NCI-H2227 (cell line): ENCODE data around the gene KCTD21.

ENCODE experiments used
- DNase-seq: peaks from one replicate; lab custom pipeline; 2025; ENCODE audit not compliant: unreplicated experiment; lab: John Stamatoyannopoulos, UW

The KCTD21 gene

DNA sequence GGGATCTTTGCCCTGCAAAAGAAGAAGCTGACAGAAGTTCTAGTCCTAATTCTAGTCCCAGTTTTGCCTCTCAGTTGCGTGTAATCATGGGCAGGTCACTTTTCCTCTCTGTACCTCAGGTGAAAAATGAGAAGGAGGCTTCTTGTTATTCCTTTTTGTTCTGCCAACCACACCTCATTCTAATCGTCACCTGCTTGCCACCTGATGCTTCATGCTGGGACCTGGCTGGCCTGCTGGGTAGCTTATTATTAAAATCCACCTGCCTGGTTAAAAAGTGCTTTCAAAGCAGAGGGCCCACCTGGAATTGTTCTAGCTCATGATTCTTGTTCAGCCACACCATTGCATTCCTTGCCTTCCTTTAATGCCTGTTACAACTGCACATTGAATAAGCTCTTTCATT, 40.6 kb downstream of the KCTD21 start:
- DNase-seq, result no peak

DNA sequence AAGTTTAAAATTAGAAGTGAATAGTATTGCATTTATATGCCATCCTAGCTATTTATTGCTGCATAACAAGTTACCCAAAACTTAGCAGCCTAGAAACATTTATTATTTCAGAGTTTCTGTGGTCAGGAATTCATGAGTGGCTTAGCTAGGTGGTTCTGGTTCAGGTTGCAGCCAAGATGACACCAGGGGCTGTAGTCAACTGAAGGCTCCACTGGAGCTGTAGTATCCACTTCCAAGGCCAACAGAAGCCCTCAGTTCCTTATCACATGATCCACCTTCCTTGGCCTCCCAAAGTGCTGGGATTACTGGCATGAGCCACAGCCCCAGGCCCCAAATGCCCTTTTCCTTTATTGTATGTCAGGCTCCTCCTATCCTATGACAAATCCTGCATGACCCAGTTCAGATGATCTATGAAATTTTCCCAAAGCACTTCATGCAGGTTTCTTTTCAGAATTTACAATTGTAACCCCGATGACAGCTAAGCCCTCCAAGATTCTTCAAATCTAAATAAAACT, 42.9 kb downstream of the KCTD21 start:
- DNase-seq, result no peak

GRCh38 chr11:78140392-78141077, 47.9 kb downstream of the KCTD21 start:
- no peak for DNase-seq

DNA sequence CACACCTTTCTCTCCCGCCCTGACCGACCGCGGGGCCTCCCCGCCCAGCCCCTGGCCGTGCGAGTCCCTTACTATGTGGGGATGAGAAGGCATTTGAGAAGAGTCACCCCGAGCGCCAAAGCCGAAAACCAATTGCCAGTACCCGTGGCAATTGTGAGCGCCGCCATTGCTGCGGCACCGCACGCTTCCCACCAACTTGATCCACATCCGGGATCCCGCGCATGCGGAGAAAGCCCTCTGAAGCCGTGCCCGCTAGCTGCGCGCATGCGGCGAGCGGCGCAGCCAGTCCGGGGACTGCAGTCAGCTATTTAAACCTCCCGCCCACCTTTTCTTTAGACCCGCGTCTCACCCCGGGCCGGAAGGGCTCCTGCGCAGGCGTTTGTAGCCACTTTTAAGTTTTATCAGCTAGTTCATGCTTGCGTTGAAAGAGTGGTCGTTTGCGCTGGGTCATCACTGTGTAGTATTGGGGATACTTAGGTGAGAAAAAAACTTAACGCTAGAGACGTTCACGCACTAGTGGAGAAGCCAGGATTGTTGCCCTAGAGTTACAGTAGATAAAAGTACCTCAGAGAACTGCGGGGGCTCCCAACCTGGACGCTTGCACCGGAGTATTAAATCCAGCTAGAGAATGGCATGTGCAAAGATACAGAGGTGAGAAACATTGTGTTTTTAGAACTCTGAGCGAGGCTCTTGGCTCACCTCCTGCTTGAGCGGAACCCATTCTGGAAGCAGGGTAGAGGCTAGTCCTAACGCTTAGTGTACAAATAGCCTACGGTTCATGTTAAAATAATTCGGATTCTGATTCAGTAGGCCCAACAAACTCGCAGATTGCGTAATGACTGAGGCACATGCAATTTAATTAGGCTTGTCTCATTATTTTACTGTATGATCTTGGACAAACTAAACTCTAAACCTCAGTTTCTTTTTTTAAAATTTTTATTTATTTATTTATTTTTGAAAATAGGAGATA, 48.7 kb downstream of the KCTD21 start, which contains the start of gene ALG8:
ALG8 (minus strand) TSS at position 205 of the 970 bp plus-strand sequence; CDS start at position 167, 38 bp downstream.
- peak; percentile 97 for DNase-seq

GRCh38 chr11:78138694-78139421, 49.6 kb downstream of the KCTD21 start:
- DNase-seq, result peak; percentile 59

DNA sequence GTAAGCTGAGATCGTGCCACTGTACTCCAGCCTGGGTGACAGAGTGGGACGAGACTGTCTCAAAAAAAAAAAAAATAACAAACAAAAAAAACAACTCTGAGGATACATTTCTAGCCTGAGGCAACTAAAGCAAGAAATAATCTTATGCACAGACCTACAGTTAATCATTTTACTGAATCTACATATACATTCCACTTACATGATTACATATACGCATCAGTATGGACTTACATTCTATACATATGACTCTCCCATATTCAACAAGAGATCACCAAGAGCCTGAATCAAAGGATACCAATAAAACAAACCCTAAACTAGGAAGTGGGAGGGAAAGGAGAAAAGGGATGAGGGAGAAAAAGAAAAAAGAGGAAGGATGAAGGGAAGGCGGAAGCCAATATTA, 50.1 kb downstream of the KCTD21 start:
- DNase-seq, result no peak

DNA sequence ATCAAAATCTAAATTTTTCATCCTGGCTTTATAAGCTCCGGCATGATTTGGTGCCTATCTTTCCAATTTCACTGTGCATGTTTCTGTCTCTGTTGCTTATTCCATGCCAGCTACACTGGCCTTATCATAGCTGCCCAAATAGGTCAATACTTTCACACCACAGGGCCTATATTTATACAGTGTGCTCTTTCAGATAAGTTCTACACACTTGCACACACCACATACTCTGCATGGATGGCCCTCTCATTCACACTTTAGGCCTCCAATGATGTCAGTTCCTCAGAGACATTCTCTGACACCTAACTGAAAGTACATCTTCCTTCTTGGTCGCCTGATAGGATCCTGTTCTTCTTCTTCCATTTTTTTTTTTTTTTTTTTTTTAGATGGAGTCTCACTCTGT, 56.0 kb downstream of the KCTD21 start:
- DNase-seq, result no peak

- no peak for DNase-seq
Observed at GRCh38 chr11:78131956-78132355, 56.5 kb downstream of the KCTD21 start.

DNA sequence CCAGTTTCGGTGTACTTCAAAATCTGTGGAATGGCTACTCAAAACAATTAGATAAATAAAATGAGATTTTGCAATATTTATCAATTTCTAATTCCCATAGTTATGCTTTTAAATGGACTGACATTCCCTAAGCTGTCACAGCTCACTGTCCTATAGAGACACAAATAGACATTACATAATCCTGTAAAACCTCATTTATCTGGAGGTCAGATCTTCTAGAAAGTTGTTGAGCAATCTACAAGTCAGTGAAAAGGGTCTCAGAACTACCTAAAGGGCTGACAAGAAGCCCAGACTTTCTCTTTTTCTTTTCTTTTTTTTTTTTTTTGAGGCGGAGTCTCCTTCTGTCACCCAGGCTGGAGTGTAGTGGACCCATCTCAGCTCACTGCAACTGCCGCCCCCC, 61.0 kb downstream of the KCTD21 start:
- no peak for DNase-seq
